H1 (cell line): ENCODE measurements around the gene CCNY. TPM values are rescaled to one million over a fixed set of nuclear protein-coding genes. Genes with fewer than 3 reads are reported as not detected.

Experiments used
- CTCF ChIA-PET: fragments of 300-600 bp; sonication (Branson Sonifier 250); formaldehyde crosslinking; loops from one replicate; lab custom pipeline; 2021; ENCODE audit not compliant: partially characterized antibody; lab: Charles Lee
- POLR2A ChIA-PET: fragments of 300-600 bp; sonication (Branson Sonifier 250); formaldehyde crosslinking; loops from one replicate; lab custom pipeline; 2021; ENCODE audit warnings: inconsistent platforms; ENCODE audit not compliant: partially characterized antibody; lab: Charles Lee
- DNase-seq, 2 experiments: peaks; one replicate each; pipeline versions ENCODE4 v3.0.0 to v3.0.0-alpha.2; 2010 to 2022; ENCODE audit warnings: low spot score in 2 of 2, low read depth in 1 of 2, mixed read lengths in 1 of 2
- FAIRE-seq: peaks from 2 replicates; lab custom pipeline; 2011; peaks lifted over from hg19 to GRCh38; lab: Jason Lieb, UNC
- H2AFZ ChIP-seq: 2 replicates; pipeline ENCODE4 v1.8.1; 2012; ENCODE audit warnings: low read length, inconsistent platforms
- H2AK5ac ChIP-seq: 2 replicates; pipeline ENCODE4 v1.6.1; 2013; ENCODE audit warnings: low read depth, low read length
- H2BK120ac ChIP-seq: replicated peaks from 2 replicates; pipeline ENCODE3; 2013; ENCODE audit warnings: low read depth, low read length, inconsistent platforms
- H2BK12ac ChIP-seq: 2 replicates; pipeline ENCODE4 v1.6.1; 2013; ENCODE audit warnings: low read depth, low read length
- H2BK15ac ChIP-seq: 2 replicates; pipeline ENCODE4 v1.6.1; 2013; ENCODE audit warnings: low read length
- H2BK20ac ChIP-seq: 2 replicates; pipeline ENCODE4 v1.6.1; 2013; ENCODE audit warnings: low read length
- H2BK5ac ChIP-seq: 2 replicates; pipeline ENCODE4 v1.6.1; 2013; ENCODE audit warnings: low read depth, low read length
- H3K14ac ChIP-seq: 2 replicates; pipeline ENCODE4 v1.6.1; 2013; ENCODE audit warnings: inconsistent platforms; ENCODE audit not compliant: insufficient read length
- H3K18ac ChIP-seq: 2 replicates; pipeline ENCODE4 v1.6.1; 2013; ENCODE audit warnings: low read length; ENCODE audit errors: extremely low read depth
- H3K23ac ChIP-seq: 2 replicates; pipeline ENCODE4 v1.6.1; 2013; ENCODE audit warnings: inconsistent platforms; ENCODE audit not compliant: insufficient read length
- H3K23me2 ChIP-seq: 2 replicates; pipeline ENCODE4 v1.6.1; 2013; ENCODE audit warnings: low read depth, low read length
- H3K27ac ChIP-seq: 2 replicates; pipeline ENCODE4 v1.6.1; 2011; ENCODE audit warnings: low read depth, low read length, inconsistent platforms
- H3K27me3 ChIP-seq, 4 experiments: replicated peaks in 1 of 4; 1 replicate in 1 of 4; 2 replicates in 3 of 4; pipeline versions ENCODE4 v1.6.1 to v1.8.1; 2011 to 2013; ENCODE audit warnings: low read length in 3 of 4, mild to moderate bottlenecking in 3 of 4, inconsistent platforms in 2 of 4, mixed read lengths in 2 of 4, moderate library complexity in 1 of 4; ENCODE audit not compliant: control insufficient read depth in 3 of 4, insufficient read depth in 3 of 4; ENCODE audit errors: extremely low read depth in 1 of 4
- H3K36me3 ChIP-seq, 4 experiments: 2 replicates each; pipeline versions ENCODE4 v1.6.1 to v1.8.1; 2011 to 2013; ENCODE audit warnings: mild to moderate bottlenecking in 4 of 4, low read length in 3 of 4, moderate library complexity in 2 of 4, control low read depth in 1 of 4, inconsistent platforms in 1 of 4; ENCODE audit not compliant: insufficient read depth in 4 of 4, control insufficient read depth in 2 of 4
- H3K4ac ChIP-seq: replicated peaks from 2 replicates; pipeline ENCODE3; 2013; ENCODE audit warnings: low read length, low read depth, mixed read lengths, inconsistent platforms; ENCODE audit not compliant: insufficient read length
- H3K4me1 ChIP-seq, 4 experiments: replicated peaks in 1 of 4; 1 replicate in 1 of 4; 2 replicates in 3 of 4; pipeline versions ENCODE4 v1.6.1 to v1.8.1; 2011 to 2013; ENCODE audit warnings: low read length in 3 of 4, inconsistent platforms in 2 of 4, mixed read lengths in 1 of 4; ENCODE audit not compliant: insufficient read depth in 4 of 4, control insufficient read depth in 3 of 4
- H3K4me2 ChIP-seq, 2 experiments: 2 replicates each; pipeline versions ENCODE4 v1.6.1 to v1.8.1; 2011 to 2013; ENCODE audit warnings: low read depth in 2 of 2, low read length in 2 of 2, control low read depth in 1 of 2, inconsistent platforms in 1 of 2, mild to moderate bottlenecking in 1 of 2; ENCODE audit not compliant: insufficient read depth in 1 of 2
- H3K4me3 ChIP-seq, 4 experiments: fragments of 200-600, 300-600 bp in 1 of 4; sonication (generic), shearing (Covaris generic), sonication (Bioruptor Twin) in 1 of 4; 2 replicates each; pipeline versions ENCODE4 v1.5.1 to v1.8.1; 2011 to 2016; ENCODE audit warnings: low read length in 4 of 4, low read depth in 3 of 4, control low read depth in 2 of 4, inconsistent platforms in 2 of 4, mild to moderate bottlenecking in 2 of 4, mixed read lengths in 1 of 4, moderate library complexity in 1 of 4; ENCODE audit not compliant: insufficient read depth in 2 of 4; ENCODE audit errors: extremely low read depth in 1 of 4
- H3K56ac ChIP-seq: replicated peaks from 2 replicates; pipeline ENCODE3; 2013; ENCODE audit warnings: low read depth, mild to moderate bottlenecking, mixed read lengths, low read length, inconsistent platforms; ENCODE audit not compliant: insufficient read length
- H3K79me1 ChIP-seq: 2 replicates; pipeline ENCODE4 v1.6.1; 2013; ENCODE audit warnings: low read depth, low read length, control low read depth
- H3K79me2 ChIP-seq, 2 experiments: 2 replicates each; pipeline versions ENCODE4 v1.6.1 to v1.8.1; 2012 to 2013; ENCODE audit warnings: low read length in 2 of 2, mild to moderate bottlenecking in 2 of 2, inconsistent platforms in 1 of 2; ENCODE audit not compliant: insufficient read depth in 2 of 2, control insufficient read depth in 1 of 2
- H3K9ac ChIP-seq, 4 experiments: replicated peaks in 1 of 4; 1 replicate in 1 of 4; 2 replicates in 3 of 4; pipeline versions ENCODE4 v1.6.1 to v1.8.1; 2011 to 2013; ENCODE audit warnings: low read depth in 3 of 4, low read length in 3 of 4, control low read depth in 2 of 4, mild to moderate bottlenecking in 2 of 4, moderate library complexity in 2 of 4, inconsistent platforms in 1 of 4; ENCODE audit errors: extremely low read depth in 1 of 4
- H3K9me3 ChIP-seq, 2 experiments: 2 replicates each; pipeline versions ENCODE4 v1.6.1 to v1.8.1; 2012 to 2013; ENCODE audit warnings: mild to moderate bottlenecking in 2 of 2, moderate library complexity in 2 of 2, control low read depth in 1 of 2, inconsistent platforms in 1 of 2, low read depth in 1 of 2, low read length in 1 of 2, mixed read lengths in 1 of 2; ENCODE audit not compliant: insufficient read depth in 2 of 2
- H4K20me1 ChIP-seq, 2 experiments: replicated peaks in 1 of 2; 2 replicates each; pipeline versions ENCODE3 to v1.8.1; 2011 to 2013; ENCODE audit warnings: inconsistent platforms in 2 of 2, low read length in 2 of 2, mild to moderate bottlenecking in 1 of 2; ENCODE audit not compliant: insufficient read depth in 2 of 2, control insufficient read depth in 1 of 2
- H4K5ac ChIP-seq: 2 replicates; pipeline ENCODE4 v1.6.1; 2013; ENCODE audit warnings: low read length, low read depth, mixed read lengths, inconsistent platforms; ENCODE audit not compliant: insufficient read length
- H4K8ac ChIP-seq: 2 replicates; pipeline ENCODE4 v1.8.0; 2013; ENCODE audit warnings: mild to moderate bottlenecking, moderate library complexity, low read length, inconsistent platforms; ENCODE audit not compliant: insufficient read depth; ENCODE audit errors: extremely low read depth
- H4K91ac ChIP-seq: replicated peaks from 2 replicates; pipeline ENCODE3; 2013; ENCODE audit warnings: low read length, mixed read lengths, inconsistent platforms; ENCODE audit not compliant: insufficient read length
- ATF2 ChIP-seq: IDR thresholded peaks from 2 replicates; pipeline ENCODE4 v1.6.1; 2012; ENCODE audit warnings: low read length, inconsistent platforms
- EP300 ChIP-seq, 2 experiments: IDR thresholded peaks; 1 replicate in 1 of 2; 2 replicates in 1 of 2; pipeline ENCODE4 v1.6.1; 2011 to 2012; ENCODE audit warnings: low read depth in 2 of 2, low read length in 2 of 2, mild to moderate bottlenecking in 2 of 2, borderline replicate concordance in 1 of 2, inconsistent platforms in 1 of 2, moderate library complexity in 1 of 2
- RAD21 ChIP-seq, 2 experiments: IDR thresholded peaks in 1 of 2; conservative IDR thresholded peaks in 1 of 2; 2 replicates each; pipeline ENCODE4 v1.6.1; 2011; ENCODE audit warnings: low read depth in 2 of 2, low read length in 2 of 2, improper control_type of control experiment in 1 of 2, inconsistent platforms in 1 of 2, mild to moderate bottlenecking in 1 of 2, moderate library complexity in 1 of 2
- WGBS, 2 experiments: shearing (Covaris generic) in 1 of 2; methylation state at CpG; one replicate each; pipeline versions ENCODE4 v1.1.6 to v1.1.7; 2013 to 2015; ENCODE audit warnings: low lambda C conversion rate in 2 of 2, mixed read lengths in 2 of 2, inconsistent platforms in 1 of 2, low coverage in 1 of 2, missing lambda C conversion rate in 1 of 2; ENCODE audit not compliant: insufficient replicate concordance in 2 of 2, insufficient coverage in 1 of 2, insufficient read length in 1 of 2; ENCODE audit errors: extremely low coverage in 1 of 2, missing lambda C conversion rate in 1 of 2; 5-methylcytosine and 5-hydroxymethylcytosine counted together
- polyA plus RNA-seq, 7 experiments: library from polyadenylated mRNA; depleted of rRNA in 3 of 7; stranded (reverse) in 5 of 7; unstranded in 2 of 7; fragments of >200 nt in 5 of 7; fragments of 200-250 nt in 2 of 7; gene quantifications; 1 replicate in 5 of 7; 2 replicates in 1 of 7; 4 replicates in 1 of 7; pipeline versions ENCODE4 v1.2.1 to v1.2.3, GENCODE V29; 2011 to 2013; ENCODE audit warnings: missing spikeins in 2 of 7, mixed read lengths in 2 of 7
- total RNA-seq: library from RNA; stranded (reverse); fragmentation: NEBNext Ultra II Directional; extraction: Animal tissue kit (Norgen Biotek cat#: 25700); gene quantifications from 2 replicates; pipeline ENCODE4 v1.2.1, GENCODE V29; 2021

The CCNY gene
- total and polyA plus RNA-seq, 2 of the 8 experiments (the other 6 are each of a cell fraction or from before 2014, with no cell fraction given): 25.3 to 68.2 TPM

GRCh38 chr10:35423505-35424306 is 87.4 kb downstream of the CCNY start:
- Histone ChIP-seq H3K79me2 (peaks cover 0 to 86% of the 10 kb centered on the region in 2 experiments; a peak in 2 of 4 replicates), H2BK20ac (no peak overlapping the region), H3K9ac (no peak overlapping the region), H4K5ac (no peak overlapping the region), H3K4ac (no peak overlapping the region), H3K4me3 (no peak overlapping the region), H3K27me3 (no peaks in the 10 kb centered on the region), H2AK5ac (no peak overlapping the region), H3K23ac (no peak overlapping the region), H4K8ac (no peak overlapping the region), H2BK15ac (no peak overlapping the region), H3K36me3 (no peaks in the 10 kb centered on the region; a peak in 1 of 8 replicates), H2AFZ (no peak overlapping the region), H2BK120ac (no peak overlapping the region), H4K20me1 (peaks cover 2 to 7% of the 10 kb centered on the region in 2 experiments), H3K14ac (no peak overlapping the region), H3K56ac (no peak overlapping the region), H3K4me2 (no peak overlapping the region), H3K79me1 (peaks cover 15% of the 10 kb centered on the region), H2BK12ac (no peak overlapping the region), H4K91ac (no peak overlapping the region), H3K18ac (no peak overlapping the region), H2BK5ac (no peak overlapping the region), H3K9me3 (no peaks in the 10 kb centered on the region), H3K27ac (no peak overlapping the region), H3K4me1 (peaks cover 11 to 26% (median 20%) of the 10 kb centered on the region in 4 experiments), H3K23me2 (peaks cover 1% of the 10 kb centered on the region; the same call in 1 of the 2 replicates)
- CTCF ChIA-PET: interaction anchor here (1.4 to 1.5 kb wide), 2 partner anchors 11 to 15 kb away, joined by 3 to 5 read pairs; no protein-coding TSS in a partner anchor
- TF ChIP-seq RAD21 (IDR thresholded peaks at IDR 0.05 in 1 of 2, conservative IDR thresholded peaks at IDR 0.05 in 1 of 2; ENCODE audit: low read depth in 2 of 2, low read length in 2 of 2) (0 out of 4 replicates have a peak, but pooled peaks of 1 of the 2 experiments have one; percentile 7), EP300 (IDR thresholded peaks at IDR 0.05; ENCODE audit: borderline replicate concordance in 1 of 2, low read depth in 2 of 2, low read length in 2 of 2) (no peak), ATF2 (no peak)
- POLR2A ChIA-PET: interaction anchor here (0.9 kb wide), 1 partner anchor 26 kb away, joined by 3 read pairs; no protein-coding TSS in a partner anchor
- 92% methylated on average over 11 of the region's 11 CpGs; no CpG with 5 or more reads in 1 of the 2 experiments for WGBS, 2 experiments
- no peak for DNase-seq
- no peak for FAIRE-seq
